Activated T-cell treated with anti-CD3 and anti-CD28 coated beads for 4 hours (primary cell): ENCODE measurements around the gene PTBP1.
"Not testable (repeated sequence)": the region's sequence is repeated elsewhere in the genome, so short reads cannot be mapped to it uniquely, and the experiment has no call there.

Experiments
- DNase-seq: peaks from one replicate; pipeline ENCODE4 v3.0.0-alpha.2; 2020

PTBP1 gene

DNA sequence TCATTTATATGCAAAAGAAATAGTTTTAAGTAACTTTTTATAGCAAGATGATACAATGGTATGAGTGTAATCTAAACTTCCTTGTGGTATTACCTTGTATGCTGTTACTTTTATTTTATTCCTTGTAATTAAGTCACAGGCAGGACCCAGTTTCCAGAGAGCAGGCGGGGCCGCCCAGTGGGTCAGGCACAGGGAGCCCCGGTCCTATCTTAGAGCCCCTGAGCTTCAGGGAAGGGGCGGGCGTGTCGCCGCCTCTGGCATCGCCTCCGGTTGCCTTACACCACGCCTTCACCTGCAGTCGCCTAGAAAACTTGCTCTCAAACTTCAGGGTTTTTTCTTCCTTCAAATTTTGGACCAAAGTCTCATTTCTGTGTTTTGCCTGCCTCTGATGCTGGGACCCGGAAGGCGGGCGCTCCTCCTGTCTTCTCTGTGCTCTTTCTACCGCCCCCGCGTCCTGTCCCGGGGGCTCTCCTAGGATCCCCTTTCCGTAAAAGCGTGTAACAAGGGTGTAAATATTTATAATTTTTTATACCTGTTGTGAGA lies 14.3 kb downstream of the PTBP1 start:
- DNase-seq: no peak

DNA sequence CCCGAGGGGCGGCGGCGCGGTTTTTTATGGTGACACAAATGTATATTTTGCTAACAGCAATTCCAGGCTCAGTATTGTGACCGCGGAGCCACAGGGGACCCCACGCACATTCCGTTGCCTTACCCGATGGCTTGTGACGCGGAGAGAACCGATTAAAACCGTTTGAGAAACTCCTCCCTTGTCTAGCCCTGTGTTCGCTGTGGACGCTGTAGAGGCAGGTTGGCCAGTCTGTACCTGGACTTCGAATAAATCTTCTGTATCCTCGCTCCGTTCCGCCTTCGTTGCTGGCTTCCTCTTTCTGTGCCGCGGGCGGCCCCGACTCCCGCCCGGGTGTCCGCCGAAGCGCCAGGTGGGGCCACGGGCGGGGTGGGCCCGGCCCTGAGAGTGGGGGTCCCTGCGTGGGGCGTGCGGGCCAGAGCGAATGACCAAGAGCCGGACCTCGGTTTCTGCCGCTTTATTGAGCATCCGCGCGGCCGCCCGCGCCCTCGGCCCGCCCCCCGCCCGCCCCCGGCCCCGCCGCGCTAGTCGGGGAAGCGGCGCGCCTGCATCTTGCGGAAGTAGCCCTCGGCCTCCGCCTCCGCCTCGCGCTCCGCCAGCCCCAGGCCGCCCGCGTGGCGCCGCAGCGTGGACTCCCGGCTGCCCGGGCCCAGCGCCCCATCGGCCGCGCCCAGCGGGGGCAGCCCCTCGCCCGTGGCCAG lies 14.9 kb downstream of the PTBP1 start:
- DNase-seq: no peak

DNA sequence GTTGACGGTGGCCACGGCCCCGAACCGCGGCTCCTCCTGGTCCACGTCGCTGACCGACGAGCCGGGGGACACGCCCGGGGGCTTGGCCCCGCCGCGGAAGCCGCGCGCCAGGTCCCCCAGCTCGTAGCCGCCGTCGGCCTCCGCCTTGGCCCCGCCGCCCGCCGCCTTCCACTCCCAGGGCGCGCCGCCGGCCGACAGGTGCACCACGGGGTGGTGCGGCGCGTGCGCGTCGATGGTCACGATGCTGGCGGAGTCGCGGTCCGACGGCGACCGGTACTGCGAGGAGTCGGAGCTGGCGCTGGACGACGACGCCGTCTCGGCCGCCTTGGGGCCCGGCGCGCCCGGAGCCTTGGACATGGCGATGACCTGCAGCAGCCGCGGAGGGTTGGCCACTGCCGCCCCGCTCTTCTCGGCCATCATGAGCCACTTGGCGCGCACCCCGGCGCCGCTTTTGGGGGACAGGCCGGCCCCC lies 15.5 kb downstream of the PTBP1 start:
- DNase-seq: no peak

DNA sequence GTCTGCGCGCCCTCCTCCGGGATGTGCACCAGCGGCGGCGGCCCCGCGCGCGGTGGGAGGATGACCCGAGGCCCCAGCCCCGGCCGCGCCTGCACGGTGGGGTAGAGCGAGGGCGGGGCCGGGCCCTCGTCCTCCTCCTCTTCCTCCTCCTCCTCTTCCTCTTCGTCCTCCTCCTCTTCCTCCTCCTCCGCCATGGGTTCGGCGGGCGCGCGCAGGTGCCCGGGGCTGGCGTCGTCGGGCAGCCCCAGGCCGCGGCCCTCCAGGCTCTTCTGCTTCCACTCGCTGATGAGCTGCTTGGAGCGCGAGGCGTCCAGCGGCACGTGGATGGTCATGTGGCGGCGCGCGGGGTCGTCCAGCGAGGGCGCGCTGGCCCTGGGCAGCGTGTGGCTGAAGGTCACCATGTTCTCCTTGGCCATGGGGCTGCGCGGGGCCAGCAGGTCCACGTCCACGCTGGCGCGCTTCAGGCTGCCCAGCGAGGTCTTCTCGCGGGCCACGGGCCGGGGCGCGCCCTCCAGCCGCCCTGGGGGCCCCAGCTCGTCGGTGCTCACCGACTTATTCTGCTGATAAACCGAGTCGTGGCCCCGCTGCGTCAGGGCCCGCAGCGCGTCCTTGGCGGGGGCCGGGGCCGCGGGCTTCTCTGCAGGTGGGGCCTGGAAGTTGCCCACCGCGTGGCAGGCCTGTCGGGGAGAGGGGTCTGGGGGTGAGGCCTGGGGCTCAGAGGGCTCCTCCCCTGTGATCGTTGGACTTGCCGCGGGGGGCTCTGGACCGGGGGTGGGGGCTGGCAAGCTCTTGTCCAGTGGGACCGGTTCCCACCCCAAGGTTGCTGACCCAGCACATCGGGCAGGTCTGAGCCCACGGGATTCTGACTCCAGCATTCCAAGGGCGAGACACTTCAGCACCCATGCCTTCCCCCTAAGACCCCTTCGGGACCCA lies 16.2 kb downstream of the PTBP1 start:
- no peak for DNase-seq

DNA sequence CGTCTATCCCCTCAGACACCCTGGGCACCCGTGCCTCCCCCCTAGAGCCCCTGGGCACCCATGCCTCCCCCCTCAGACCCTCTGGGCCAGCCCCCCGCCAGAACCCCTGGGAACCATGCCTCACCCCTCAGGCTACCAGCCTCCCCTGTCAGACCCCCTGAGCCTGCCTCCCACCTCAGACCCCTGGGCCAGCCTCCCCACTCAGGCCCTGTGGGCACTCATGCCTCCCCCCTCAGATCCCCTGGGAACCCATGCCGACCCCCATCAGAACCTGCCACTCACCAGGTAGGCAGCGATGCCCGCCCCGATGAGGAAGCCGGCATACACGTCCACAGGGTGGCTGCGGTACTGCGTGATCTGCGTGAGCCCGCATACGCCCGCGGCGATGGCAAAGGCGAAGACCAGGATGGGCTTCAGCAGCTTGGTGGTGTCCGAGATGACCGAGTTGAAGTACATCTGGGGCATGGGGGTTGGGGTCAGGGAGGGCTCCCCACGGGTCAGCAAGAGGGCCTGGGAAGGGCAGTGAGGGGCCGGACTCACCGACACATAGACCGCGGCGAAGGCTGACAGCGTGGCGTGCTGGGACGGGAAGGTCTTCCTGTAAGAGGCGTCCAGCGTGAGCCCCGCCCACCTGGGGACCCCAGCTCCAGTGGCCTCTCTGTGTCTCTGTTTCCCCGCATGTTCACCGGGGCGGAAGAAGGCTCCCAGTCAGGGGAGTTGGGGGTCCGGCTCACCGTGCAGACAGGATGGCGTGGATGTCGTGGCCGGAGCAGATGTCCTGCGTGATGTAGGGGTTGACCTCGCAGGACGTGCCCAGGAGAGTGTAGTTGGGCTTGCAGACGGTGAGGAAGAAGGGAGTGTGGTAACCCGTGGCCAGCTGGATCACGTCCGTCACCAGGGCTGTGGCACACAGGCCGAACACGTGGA lies 17.2 kb downstream of the PTBP1 start:
- DNase-seq: no peak

DNA sequence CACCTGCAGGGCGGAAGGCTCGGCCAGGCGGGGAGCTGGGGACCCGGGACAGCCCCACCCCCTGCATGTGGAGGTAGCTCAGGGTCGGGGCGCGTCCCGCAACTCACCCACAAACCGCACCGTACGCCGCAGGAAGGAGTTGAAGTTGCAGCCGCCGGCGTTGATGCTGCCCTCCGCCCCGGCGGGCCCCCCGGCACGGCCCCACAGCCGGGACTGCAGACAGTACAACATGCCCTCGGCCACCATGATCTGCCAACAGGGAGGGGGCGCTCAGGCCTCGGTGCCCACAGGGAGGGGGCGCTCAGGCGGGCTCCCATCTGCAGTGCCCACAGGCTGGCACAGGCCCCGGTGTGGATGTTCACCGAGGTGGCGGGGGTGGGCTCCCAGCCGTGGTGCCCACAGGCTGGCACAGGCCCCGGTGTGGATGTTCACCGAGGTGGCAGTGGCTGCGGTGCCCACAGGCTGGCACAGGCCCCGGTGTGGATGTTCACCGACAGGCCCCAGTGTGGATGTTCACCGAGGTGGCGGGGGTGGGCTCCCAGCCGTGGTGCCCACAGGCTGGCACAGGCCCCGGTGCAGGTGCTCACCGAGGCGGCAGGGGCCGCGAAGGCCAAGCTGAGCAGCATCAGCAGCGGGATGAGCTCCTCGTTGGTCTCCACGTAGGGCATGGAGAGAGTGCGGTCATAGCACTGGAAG lies 18.0 kb downstream of the PTBP1 start:
- no peak for DNase-seq

DNA sequence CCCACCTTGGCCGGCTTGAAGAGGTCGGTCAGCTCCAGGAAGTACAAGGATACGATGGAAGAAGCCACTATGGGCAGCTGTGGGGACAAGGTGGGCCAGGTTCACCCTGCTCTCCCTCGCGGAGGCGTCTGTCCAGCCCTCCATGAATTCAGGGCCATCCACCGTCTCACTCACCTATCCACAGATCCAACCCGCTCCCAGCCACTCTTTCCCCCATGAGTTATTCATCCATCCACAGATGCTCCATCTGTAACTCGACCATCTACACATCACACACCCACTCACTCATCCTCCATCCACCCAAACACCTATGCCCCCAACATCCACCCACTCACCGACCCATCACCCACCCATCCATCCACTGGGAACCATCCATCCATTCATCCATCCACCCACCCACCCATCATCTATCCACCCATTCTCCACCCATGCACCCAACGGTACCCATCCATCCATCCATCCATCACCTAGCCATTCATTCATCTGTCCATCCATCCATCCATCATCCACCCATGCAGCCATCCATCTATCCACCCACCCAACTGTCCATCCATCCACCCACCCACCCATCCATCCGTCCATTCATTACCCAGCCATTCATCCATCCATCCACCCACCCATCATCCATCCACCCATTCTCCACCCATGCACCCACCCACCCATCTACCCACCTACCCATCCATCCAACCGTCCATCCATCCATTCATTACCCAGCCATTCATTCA lies 18.7 kb downstream of the PTBP1 start:
- DNase-seq: no peak

DNA sequence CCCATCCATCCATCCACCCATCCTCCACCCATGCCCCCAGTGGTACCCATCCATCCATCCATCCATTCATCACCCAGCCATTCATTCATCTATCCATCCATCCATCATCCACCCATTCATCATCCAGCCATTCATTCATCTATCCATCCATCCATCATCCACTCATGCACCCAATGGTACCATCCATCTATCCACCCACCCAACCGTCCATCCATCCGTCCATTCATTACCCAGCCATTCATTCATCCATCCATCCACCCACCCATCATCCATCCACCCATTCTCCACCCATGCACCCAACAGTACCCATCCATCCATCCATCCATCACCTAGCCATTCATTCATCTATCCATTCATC lies 19.2 kb downstream of the PTBP1 start:
- no peak for DNase-seq

DNA sequence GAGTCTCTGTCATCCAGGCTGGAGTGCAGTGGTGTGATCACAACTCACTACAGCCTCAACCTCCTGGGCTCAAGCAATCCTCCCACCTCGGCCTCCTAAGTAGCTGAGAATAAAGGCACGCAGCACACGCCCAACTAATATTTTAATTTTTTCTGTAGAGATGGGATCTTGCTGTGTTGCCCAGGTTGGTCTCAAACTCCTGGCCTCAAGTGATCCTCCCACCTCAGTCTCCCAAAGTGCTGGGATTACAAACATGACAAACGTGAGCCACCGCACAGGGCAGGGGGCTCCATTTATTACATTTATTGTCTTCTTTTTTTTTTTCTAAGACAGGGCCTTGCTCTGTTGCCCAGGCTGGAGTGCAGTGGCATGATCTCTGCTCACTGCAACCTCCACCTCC lies 23.0 kb downstream of the PTBP1 start:
- DNase-seq: not testable (repeated sequence)

DNA sequence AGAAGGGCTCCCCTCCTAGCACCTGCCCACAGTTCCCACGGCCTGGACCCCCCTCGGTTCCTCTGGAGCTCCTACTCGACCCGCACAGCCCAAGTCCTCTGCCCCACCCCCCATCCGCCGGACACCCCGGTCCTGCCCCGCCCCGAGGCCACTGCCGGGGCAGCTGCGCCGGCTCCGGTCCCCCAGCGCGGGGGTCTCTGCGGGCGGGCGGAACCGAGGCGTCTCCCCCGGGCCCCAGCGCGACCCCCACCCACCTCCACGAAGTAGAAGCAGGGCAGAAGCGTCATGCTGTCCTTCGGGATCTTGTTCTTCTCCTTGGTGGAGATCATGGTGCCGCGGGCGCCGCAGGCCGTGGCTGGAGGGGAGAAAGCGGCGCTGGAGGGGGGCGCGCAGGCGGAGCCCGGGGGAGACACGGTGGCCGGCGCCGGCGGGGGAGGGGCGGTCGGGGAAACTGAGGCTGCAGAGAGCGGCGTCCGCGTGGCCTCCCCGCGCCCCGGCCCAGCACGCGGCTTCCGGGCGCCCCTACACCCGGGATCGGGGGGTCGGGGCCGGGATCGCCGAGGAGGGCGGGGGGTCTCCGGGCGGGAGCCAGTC lies 24.1 kb downstream of the PTBP1 start:
- no peak for DNase-seq

DNA sequence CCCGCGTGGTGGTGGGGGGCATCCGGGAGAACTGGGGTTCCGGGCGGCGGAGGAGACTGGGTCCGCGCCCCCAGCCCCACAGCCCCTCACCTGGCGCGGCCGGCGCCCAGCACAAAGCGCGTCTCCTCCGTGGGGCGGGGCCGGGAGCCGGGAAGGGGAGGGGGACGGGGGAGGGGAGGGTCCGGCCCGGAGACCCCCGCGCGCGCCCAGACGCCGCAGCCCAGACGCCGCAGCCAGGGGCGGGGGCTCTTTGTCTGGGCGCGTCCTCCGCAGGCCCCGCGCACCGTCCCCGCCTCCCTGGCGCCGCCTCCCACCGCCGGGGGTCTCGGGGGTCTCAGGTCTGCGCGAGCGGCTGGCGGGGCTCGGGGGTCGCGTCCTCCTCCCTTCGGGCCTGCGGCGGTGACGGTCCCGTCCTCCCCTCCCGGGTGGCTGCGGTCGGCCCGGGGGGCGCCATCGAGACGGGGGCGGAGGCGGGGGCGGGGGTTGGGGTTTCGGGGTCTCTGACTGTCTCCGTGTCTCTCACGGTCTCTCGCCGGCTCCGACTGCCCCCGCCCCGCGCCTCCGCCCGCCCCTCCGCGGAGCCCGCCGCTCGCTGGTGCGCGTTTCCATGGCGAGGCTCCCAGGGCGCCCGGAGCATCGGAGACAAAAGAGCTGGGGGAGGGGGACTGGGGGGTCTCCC lies 24.7 kb downstream of the PTBP1 start, which contains the start of gene PLPPR3:
Gene PLPPR3, minus strand, starts transcription at position 131 of the 679 bp plus-strand sequence. CDS start 396 bp downstream, outside the sequence.
- DNase-seq: no peak

DNA sequence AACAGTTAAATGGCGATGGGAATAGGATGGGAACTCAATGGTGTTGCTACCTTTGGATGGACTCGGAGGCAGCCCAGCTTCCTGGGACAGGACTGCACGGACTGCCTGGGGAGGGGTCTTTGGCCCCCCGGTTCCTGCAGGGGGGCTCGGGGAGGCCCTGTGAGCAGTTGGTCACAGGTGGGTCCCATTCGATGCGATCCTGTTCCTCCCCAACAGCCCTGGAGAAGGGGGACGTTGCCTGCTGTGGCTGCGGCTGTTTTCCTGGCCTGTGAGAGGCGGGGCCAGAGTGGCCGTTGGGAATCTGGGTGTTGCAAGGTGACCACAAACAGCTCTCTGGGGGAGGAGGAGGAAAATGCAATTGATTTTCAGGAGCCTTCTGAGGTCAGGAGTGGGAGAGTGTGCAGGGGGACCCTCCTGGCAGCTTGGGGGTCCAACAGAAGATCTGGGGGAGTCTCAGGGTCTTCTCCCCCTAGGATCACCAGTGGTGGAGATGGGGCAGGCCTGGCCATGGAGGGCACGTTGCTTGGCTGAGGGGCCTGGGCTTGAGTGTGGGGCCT lies 26.4 kb downstream of the PTBP1 start:
- no peak for DNase-seq

DNA sequence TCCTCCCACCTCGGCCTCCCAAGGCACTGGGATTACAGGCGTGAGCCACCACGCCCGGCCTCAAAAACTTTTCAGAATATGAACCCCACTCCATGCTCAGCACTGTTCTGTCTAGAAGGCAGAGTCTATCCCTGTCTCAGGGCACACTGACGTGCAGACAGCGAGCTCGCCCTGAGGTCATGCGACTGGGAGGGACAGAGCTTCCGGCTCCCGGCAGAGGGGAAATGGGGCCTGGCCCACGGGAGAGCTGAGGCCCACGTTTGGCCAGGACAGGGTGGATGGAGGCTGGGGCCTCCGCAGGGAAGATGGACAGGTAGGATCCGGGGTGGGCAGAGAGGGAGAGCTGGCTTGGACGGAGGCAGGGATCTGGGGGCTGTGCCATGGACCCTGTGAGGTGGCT lies 27.6 kb downstream of the PTBP1 start:
- no peak for DNase-seq

DNA sequence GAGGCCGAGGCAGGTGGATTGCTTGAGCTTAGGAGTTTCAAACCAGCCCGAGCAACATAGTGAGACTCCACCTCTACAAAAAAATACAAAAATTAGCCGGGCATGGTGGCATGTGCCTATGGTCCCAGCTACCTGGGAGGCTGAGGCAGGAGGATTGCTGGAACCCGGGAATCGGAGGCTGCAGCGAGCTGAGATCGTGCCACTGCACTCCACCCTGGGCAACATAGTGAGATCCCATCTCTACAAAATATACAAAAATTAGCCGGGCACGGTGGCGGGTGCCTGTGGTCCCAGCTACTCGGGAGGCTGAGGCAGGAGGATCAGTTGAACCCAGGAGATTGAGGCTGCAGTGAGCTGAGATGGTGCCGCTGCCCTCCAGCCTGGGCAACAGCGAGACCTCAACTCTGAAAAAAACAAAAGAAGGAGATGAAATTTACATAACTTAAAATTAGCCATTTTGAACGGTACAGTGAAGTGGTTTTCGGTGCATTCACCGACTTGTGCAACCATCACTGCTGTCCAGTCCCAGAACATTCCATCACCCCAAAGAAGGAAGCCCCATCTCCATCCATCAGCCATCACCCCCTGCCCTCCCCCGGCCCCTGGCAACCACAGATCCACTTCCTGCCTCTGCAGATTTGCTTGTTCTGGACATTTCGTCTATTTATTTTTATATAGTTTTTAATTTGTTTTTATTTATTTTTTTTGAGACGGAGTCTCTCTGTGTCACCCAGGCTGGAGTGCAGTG lies 28.8 kb downstream of the PTBP1 start:
- no peak for DNase-seq

DNA sequence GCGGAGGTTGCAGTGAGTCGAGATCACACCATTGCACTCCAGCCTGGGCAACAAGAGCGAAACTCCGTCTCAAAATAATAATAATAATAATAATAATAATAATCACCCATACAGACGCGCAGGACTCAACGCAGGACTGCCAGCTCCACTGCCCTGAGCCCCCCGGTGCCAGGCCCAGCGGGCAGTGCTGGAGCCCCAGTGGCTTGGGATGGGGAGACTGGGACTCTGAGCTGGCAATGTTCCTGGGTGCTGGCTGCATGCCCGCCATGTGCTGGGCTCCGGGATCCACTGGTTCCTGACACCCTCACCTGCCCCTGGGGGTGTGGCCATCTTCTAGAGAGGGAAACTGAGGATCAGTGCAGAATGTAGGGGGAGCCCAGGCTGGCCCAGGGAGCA lies 30.1 kb downstream of the PTBP1 start:
- DNase-seq: no peak

DNA sequence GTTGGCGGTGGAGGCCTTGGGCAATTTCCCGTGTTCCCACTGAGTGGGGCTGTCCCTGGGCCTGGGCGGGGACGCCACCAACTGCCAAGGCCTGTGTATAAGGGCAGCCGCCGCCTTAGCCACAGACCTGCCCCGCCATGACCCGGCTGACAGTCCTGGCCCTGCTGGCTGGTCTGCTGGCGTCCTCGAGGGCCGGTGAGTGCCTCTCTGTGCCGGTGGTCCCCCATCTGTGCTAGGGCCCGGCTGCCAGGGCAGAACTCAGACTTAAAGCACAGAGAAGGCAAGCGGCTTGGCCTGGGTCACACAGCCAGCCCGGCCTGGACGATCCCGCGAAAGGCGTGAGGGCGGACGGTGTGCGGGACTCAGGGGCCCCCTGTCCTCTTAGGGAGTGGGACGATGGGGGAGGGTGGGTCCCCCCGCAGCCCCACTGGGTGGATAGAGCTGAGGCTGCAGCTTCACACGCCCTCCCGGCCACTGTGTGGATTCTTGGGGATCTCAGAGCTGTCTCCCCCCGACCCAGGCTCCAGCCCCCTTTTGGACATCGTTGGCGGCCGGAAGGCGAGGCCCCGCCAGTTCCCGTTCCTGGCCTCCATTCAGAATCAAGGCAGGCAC lies 30.6 kb downstream of the PTBP1 start, which contains the start of gene AZU1:
Gene AZU1, plus strand, starts transcription at position 128 of the 612 bp plus-strand sequence. Its CDS starts 10 bp downstream, at position 138.
- DNase-seq: no peak

DNA sequence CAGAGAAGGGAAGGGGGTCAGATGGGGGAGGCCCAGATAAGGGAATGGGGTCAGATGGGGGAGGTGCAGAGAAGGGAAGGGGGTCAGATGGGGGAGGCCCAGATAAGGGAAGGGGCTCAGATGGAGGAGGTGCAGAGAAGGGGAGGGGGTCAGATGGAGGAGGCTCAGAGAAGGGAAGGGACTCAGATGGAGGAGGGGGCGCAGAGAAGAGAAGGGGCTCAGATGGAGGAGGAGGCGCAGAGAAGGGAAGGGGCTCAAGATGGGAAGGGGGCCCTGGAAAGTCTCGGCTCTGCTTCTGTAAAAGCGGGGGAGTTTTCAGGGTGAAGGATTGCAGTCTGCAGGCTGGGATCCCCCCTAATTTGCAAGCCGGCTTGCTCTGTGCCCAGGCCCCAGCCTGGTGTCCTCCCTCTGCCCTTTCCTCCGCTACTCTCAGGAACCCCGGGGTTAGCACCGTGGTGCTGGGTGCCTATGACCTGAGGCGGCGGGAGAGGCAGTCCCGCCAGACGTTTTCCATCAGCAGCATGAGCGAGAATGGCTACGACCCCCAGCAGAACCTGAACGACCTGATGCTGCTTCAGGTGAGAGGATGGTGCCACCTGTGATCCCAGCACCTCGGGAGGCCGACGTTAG lies 32.0 kb downstream of the PTBP1 start:
- no peak for DNase-seq
